Vagina (tissue), 2 donors: Measurements from ENCODE around the gene MAGEB6B. TPM values are rescaled to one million over a fixed set of nuclear protein-coding genes. Genes with fewer than 3 reads are reported as not detected.

ENCODE experiments used
- DNase-seq, 2 donors: peaks; one replicate each; pipeline ENCODE4 v3.0.0-alpha.2; 2017; ENCODE audit errors: extremely low spot score in 2 of 2
- H3K27ac ChIP-seq: fragments of 200-600 bp; sonication (generic); one replicate; pipeline ENCODE4 v1.5.1; 2019
- H3K27me3 ChIP-seq: fragments of 200-600 bp; sonication (generic); one replicate; pipeline ENCODE4 v1.5.1; 2019
- H3K36me3 ChIP-seq, 2 donors: fragments of 200-600 bp; sonication (generic); one replicate each; pipeline ENCODE4 v1.5.1; 2017 to 2019
- H3K4me1 ChIP-seq: fragments of 200-600 bp; sonication (generic); one replicate; pipeline ENCODE4 v1.5.1; 2019
- H3K4me3 ChIP-seq, 2 donors: fragments of 200-600 bp; sonication (generic); 1 replicate in 1 of 2; 2 replicates in 1 of 2; pipeline ENCODE4 v1.5.1; 2016 to 2019
- H3K9me3 ChIP-seq: fragments of 200-600 bp; sonication (generic); one replicate; pipeline ENCODE4 v1.5.1; 2019
- CTCF ChIP-seq, 3 experiments: fragments of 450-650 bp in 2 of 3; fragments of 200-600 bp in 1 of 3; sonication (generic) in 1 of 3; IDR thresholded peaks; one replicate each; pipeline ENCODE4 v1.5.1; 2017 to 2019; ENCODE audit warnings: antibody characterized with exemption in 3 of 3, mild to moderate bottlenecking in 2 of 3, moderate library complexity in 2 of 3
- POLR2A ChIP-seq, 2 donors: fragments of 450-650 bp; IDR thresholded peaks; one replicate each; pipeline ENCODE4 v1.6.1; 2017; ENCODE audit warnings: antibody characterized with exemption in 2 of 2, mild to moderate bottlenecking in 2 of 2, moderate library complexity in 2 of 2
- POLR2AphosphoS5 ChIP-seq, 2 donors: sonication (generic); formaldehyde crosslinking; IDR thresholded peaks; one replicate each; pipeline ENCODE4 v1.9.0; 2017; ENCODE audit warnings: antibody characterized with exemption in 2 of 2, mild to moderate bottlenecking in 2 of 2, low read depth in 1 of 2; ENCODE audit not compliant: insufficient read depth in 1 of 2
- intact Hi-C: fragments of 100-400 bp; cut with DNase I; formaldehyde crosslinking; loops from one replicate; pipeline ENCODE4 v1.15.1; 2023
- total RNA-seq: library from RNA; depleted of rRNA; stranded (reverse); fragments of >200 nt; gene quantifications from one replicate; pipeline ENCODE4 v1.2.3, GENCODE V29; 2016

MAGEB6B gene
- total RNA-seq, 1 donor from 2014 or later = not detected

GRCh38 chrX:26208012-26208411, 47.6 kb downstream of the MAGEB6B start:
- no peaks in the 10 kb centered on the region for H3K36me3 ChIP-seq
- no peak for DNase-seq
- no peak overlapping the region for H3K4me3 ChIP-seq
- no peak for TF ChIP-seq CTCF (IDR thresholded peaks at IDR 0.05)
- no peak for TF ChIP-seq POLR2AphosphoS5 (IDR thresholded peaks at IDR 0.05; ENCODE audit: insufficient read depth in 1 of 2, low read depth in 1 of 2)
- TF ChIP-seq POLR2A (IDR thresholded peaks at IDR 0.05) = no peak
- H3K9me3 ChIP-seq = no peaks in the 10 kb centered on the region
- no peak overlapping the region for H3K27ac ChIP-seq
- H3K27me3 ChIP-seq = no peaks in the 10 kb centered on the region
- no peaks in the 10 kb centered on the region for H3K4me1 ChIP-seq
- intact Hi-C loops = no loop called here

Other genes with a start within 250 kb of the MAGEB6B start
- gene MAGEB18, start 22.3 kb upstream of the MAGEB6B start, total RNA-seq = not detected
- gene MAGEB6, start 31.8 kb downstream of the MAGEB6B start, total RNA-seq = not detected
- not detected for gene MAGEB5, start 55.6 kb downstream of the MAGEB6B start, total RNA-seq